ENCODE data around the gene GPR176. TPM values are rescaled to one million over a fixed set of nuclear protein-coding genes. Genes with fewer than 3 reads are reported as not detected.

GPR176 gene
- total RNA-seq, 4 donors from 2014 or later = 1.6 to 11.8 (median 4.6) TPM

- Histone ChIP-seq H3K9me3 (no peaks in the 10 kb centered on the region), H3K27me3 (no peaks in the 10 kb centered on the region), H3K36me3 (peaks cover 0 to 98% of the 10 kb centered on the region in 2 donors), H3K4me1 (no peaks in the 10 kb centered on the region), H3K27ac (no peak overlapping the region), H3K4me3 (no peak overlapping the region)
- WGBS, 2 donors (ENCODE audit: low coverage in 1 of 2) = 80 to 85% methylated on average over 3 to 4 of the region's 4 CpGs
- ATAC-seq = no peak
- no peak for TF ChIP-seq POLR2AphosphoS5 (IDR thresholded peaks at IDR 0.05)
- no peak for TF ChIP-seq EP300 (IDR thresholded peaks at IDR 0.05)
- TF ChIP-seq POLR2A (IDR thresholded peaks at IDR 0.05) = no peak
- TF ChIP-seq CTCF (IDR thresholded peaks at IDR 0.05) = no peak
Measured at GRCh38 chr15:39953521-39953920, 33.5 kb upstream of the GPR176 start.

GRCh38 chr15:39951561-39951960, 31.5 kb upstream of the GPR176 start:
- no peak for ATAC-seq
- Histone ChIP-seq H3K4me3 (no peak overlapping the region), H3K36me3 (peaks cover 0 to 97% of the 10 kb centered on the region in 2 donors), H3K4me1 (no peaks in the 10 kb centered on the region), H3K27ac (no peak overlapping the region), H3K27me3 (no peaks in the 10 kb centered on the region), H3K9me3 (no peaks in the 10 kb centered on the region)
- 93% methylated on average over 5 of the region's 7 CpGs; no CpG with 5 or more reads in 1 of the 2 donors for WGBS, 2 donors (ENCODE audit: low coverage in 1 of 2)
- no peak for TF ChIP-seq CTCF (IDR thresholded peaks at IDR 0.05)
- TF ChIP-seq POLR2A (IDR thresholded peaks at IDR 0.05) = no peak
- TF ChIP-seq POLR2AphosphoS5 (IDR thresholded peaks at IDR 0.05) = no peak
- no peak for TF ChIP-seq EP300 (IDR thresholded peaks at IDR 0.05)

GRCh38 chr15:39948817-39949216, 28.8 kb upstream of the GPR176 start:
- Histone ChIP-seq H3K4me1 (peaks cover 0 to 6% (median 0%) of the 10 kb centered on the region in 3 donors), H3K27ac (no peak overlapping the region), H3K4me3 (no peak overlapping the region), H3K27me3 (no peaks in the 10 kb centered on the region), H3K9me3 (no peaks in the 10 kb centered on the region), H3K36me3 (peaks cover 0 to 88% of the 10 kb centered on the region in 2 donors)
- TF ChIP-seq POLR2A (IDR thresholded peaks at IDR 0.05) (no peak), CTCF (IDR thresholded peaks at IDR 0.05) (no peak), POLR2AphosphoS5 (IDR thresholded peaks at IDR 0.05) (no peak)
- WGBS, 2 donors (ENCODE audit: low coverage in 1 of 2) = 69 to 81% methylated on average over 5 of the region's 5 CpGs
- ATAC-seq = no peak

- no peak for ATAC-seq
- peaks cover 0 to 8% (median 0%) of the 10 kb centered on the region in 3 donors for H3K4me1 ChIP-seq
- H3K27me3 ChIP-seq = no peaks in the 10 kb centered on the region
- TF ChIP-seq POLR2AphosphoS5 (IDR thresholded peaks at IDR 0.05) = no peak
- no peak for TF ChIP-seq EP300 (IDR thresholded peaks at IDR 0.05)
- no peak for TF ChIP-seq POLR2A (IDR thresholded peaks at IDR 0.05)
- TF ChIP-seq CTCF (IDR thresholded peaks at IDR 0.05) = no peak
- no peak overlapping the region for H3K27ac ChIP-seq
- 89 to 100% methylated on average over 1 of the region's 1 CpG for WGBS, 2 donors (ENCODE audit: low coverage in 1 of 2)
- H3K36me3 ChIP-seq = peaks cover 0 to 88% of the 10 kb centered on the region in 2 donors
- H3K4me3 ChIP-seq = no peak overlapping the region
- no peaks in the 10 kb centered on the region for H3K9me3 ChIP-seq
Measured at GRCh38 chr15:39947401-39948197, 27.5 kb upstream of the GPR176 start.

- Histone ChIP-seq H3K36me3 (peaks cover 0 to 83% of the 10 kb centered on the region in 2 donors), H3K4me3 (no peak overlapping the region), H3K27ac (no peak overlapping the region), H3K9me3 (no peaks in the 10 kb centered on the region), H3K27me3 (no peaks in the 10 kb centered on the region), H3K4me1 (peaks cover 0 to 13% (median 0%) of the 10 kb centered on the region in 3 donors)
- TF ChIP-seq POLR2A (IDR thresholded peaks at IDR 0.05) (no peak), POLR2AphosphoS5 (IDR thresholded peaks at IDR 0.05) (no peak), CTCF (IDR thresholded peaks at IDR 0.05) (no peak), EP300 (IDR thresholded peaks at IDR 0.05) (no peak)
- WGBS, 2 donors (ENCODE audit: low coverage in 1 of 2) = 70 to 92% methylated on average over 3 of the region's 3 CpGs
- ATAC-seq = no peak
Measured at GRCh38 chr15:39946862-39947261, 26.8 kb upstream of the GPR176 start.
